GM12875 (cell line): ENCODE measurements around the gene THAP7.

ENCODE experiments used
- H3K4me3 ChIP-seq: one replicate; pipeline ENCODE4 v1.5.1; 2011; ENCODE audit warnings: low read depth, low read length, control low read depth
- CTCF ChIP-seq: IDR thresholded peaks from 2 replicates; pipeline ENCODE4 v1.5.1; 2011; ENCODE audit warnings: low read depth, mild to moderate bottlenecking, control low read depth, inconsistent platforms, low read length, moderate library complexity, borderline replicate concordance; ENCODE audit not compliant: insufficient read depth

The THAP7 gene

GRCh38 chr22:21033895-21034294, 32.0 kb upstream of the THAP7 start:
- H3K4me3 ChIP-seq, result no peak overlapping the region
- no peak for TF ChIP-seq CTCF

GRCh38 chr22:21032868-21033688, 31.2 kb upstream of the THAP7 start:
- no peak for TF ChIP-seq CTCF
- H3K4me3 ChIP-seq, result no peak overlapping the region

- no peak within 1 kb of the TSS for H3K4me3 ChIP-seq
- no peak for TF ChIP-seq CTCF
Observed at GRCh38 chr22:21032037-21032867, 30.3 kb upstream of the THAP7 start, which contains the start of gene SLC7A4. Gene SLC7A4, minus strand, starts transcription at chr22:21032561. Its CDS starts 749 bp downstream, at chr22:21031812.

- TF ChIP-seq CTCF, result no peak
- H3K4me3 ChIP-seq, result no peak overlapping the region
Observed at GRCh38 chr22:21031545-21032036, 29.7 kb upstream of the THAP7 start.

GRCh38 chr22:21030621-21031544, 29.0 kb upstream of the THAP7 start:
- TF ChIP-seq CTCF, result no peak
- H3K4me3 ChIP-seq, result no peak overlapping the region

- no peak overlapping the region for H3K4me3 ChIP-seq
- TF ChIP-seq CTCF, result no peak
Observed at GRCh38 chr22:21030032-21030431, 28.1 kb upstream of the THAP7 start.
